SK-N-SH (cell line): ENCODE results near the gene MAEA.

Experiments
- CTCF ChIP-seq: fragments of 200-600 bp; sonication (generic); IDR thresholded peaks from 2 replicates; pipeline ENCODE4 v1.6.1; 2017; ENCODE audit warnings: antibody characterized with exemption, mild to moderate bottlenecking, moderate library complexity
- EP300 ChIP-seq, 2 experiments: IDR thresholded peaks; 2 replicates each; pipeline versions ENCODE4 v1.4.0 to v1.6.1; 2012; ENCODE audit warnings: borderline replicate concordance in 1 of 2, low read depth in 1 of 2, low read length in 1 of 2
- MAX ChIP-seq: IDR thresholded peaks from 2 replicates; pipeline ENCODE4 v1.4.0; 2012; ENCODE audit warnings: low read depth
- POLR2AphosphoS5 ChIP-seq: IDR thresholded peaks from 2 replicates; pipeline ENCODE4 v1.6.1; 2012; ENCODE audit warnings: low read depth, low read length
- SMC3 ChIP-seq: IDR thresholded peaks from 2 replicates; pipeline ENCODE4 v1.6.1; 2012; ENCODE audit warnings: low read depth, low read length, improper control_type of control experiment

- no peak for TF ChIP-seq MAX
- no peak for TF ChIP-seq POLR2AphosphoS5
- no peak for TF ChIP-seq CTCF
- no peak for TF ChIP-seq SMC3
- no peak for TF ChIP-seq EP300 (IDR thresholded peaks at IDR 0.05; ENCODE audit: borderline replicate concordance in 1 of 2, low read depth in 1 of 2, low read length in 1 of 2)
Observed at GRCh38 chr4:1367230-1367935, 77.7 kb downstream of the MAEA start.
